Esophagus (tissue), 2 donors: ENCODE data around the gene BCL2L11. TPM values are rescaled to one million over a fixed set of nuclear protein-coding genes. Genes with fewer than 3 reads are reported as not detected.

ENCODE experiments used
- H3K27ac ChIP-seq, 2 donors: one replicate each; pipeline ENCODE4 v1.5.1; 2013; ENCODE audit warnings: low read depth in 2 of 2, mild to moderate bottlenecking in 2 of 2, inconsistent platforms in 1 of 2, low read length in 1 of 2, moderate library complexity in 1 of 2
- H3K27me3 ChIP-seq, 2 donors: one replicate each; pipeline ENCODE4 v1.6.1; 2013; ENCODE audit warnings: low read length in 2 of 2, control low read depth in 1 of 2, mild to moderate bottlenecking in 1 of 2; ENCODE audit not compliant: insufficient read depth in 2 of 2, control insufficient read depth in 1 of 2
- H3K36me3 ChIP-seq, 2 donors: one replicate each; pipeline ENCODE4 v1.6.1; 2013; ENCODE audit warnings: low read length in 1 of 2; ENCODE audit not compliant: control insufficient read depth in 2 of 2, insufficient read depth in 2 of 2
- H3K4me1 ChIP-seq, 2 donors: one replicate each; pipeline ENCODE4 v1.6.1; 2013; ENCODE audit warnings: low read length in 1 of 2; ENCODE audit not compliant: control insufficient read depth in 2 of 2, insufficient read depth in 2 of 2
- H3K4me3 ChIP-seq, 2 donors: one replicate each; pipeline ENCODE4 v1.5.1; 2013; ENCODE audit warnings: low read length in 2 of 2, mild to moderate bottlenecking in 2 of 2, low read depth in 1 of 2, moderate library complexity in 1 of 2
- H3K9me3 ChIP-seq, 2 donors: one replicate each; pipeline ENCODE4 v1.6.1; 2013; ENCODE audit warnings: mild to moderate bottlenecking in 2 of 2, low read depth in 1 of 2, low read length in 1 of 2, moderate library complexity in 1 of 2; ENCODE audit not compliant: control insufficient read depth in 2 of 2, insufficient read depth in 1 of 2
- WGBS, 2 donors: extraction: QIAGEN DNeasy Blood & Tissue Kit; methylation state at CpG; one replicate each; pipeline ENCODE4 v1.1.7; 2013; 5-methylcytosine and 5-hydroxymethylcytosine counted together
- polyA plus RNA-seq, 2 donors: library from polyadenylated mRNA; stranded (reverse); fragments of 200-250 nt; gene quantifications; one replicate each; pipeline ENCODE4 v1.2.3, GENCODE V29; 2013
- donor health status: healthy with polysubstance abuse.
- donor health status: Bipolar disorder and iron deficiency.

Gene BCL2L11
- polyA plus RNA-seq, 2 donors: 3.9 to 4.1 TPM

GRCh38 chr2:111162718-111163331 is 42.1 kb downstream of the BCL2L11 start:
- Histone ChIP-seq H3K9me3 (no peaks in the 10 kb centered on the region), H3K27me3 (no peaks in the 10 kb centered on the region), H3K4me1 (peaks cover 9 to 10% of the 10 kb centered on the region in 2 donors), H3K27ac (no peak overlapping the region), H3K36me3 (peaks cover 10 to 30% of the 10 kb centered on the region in 2 donors), H3K4me3 (no peak overlapping the region)
- WGBS, 2 donors: 46 to 61% methylated on average over 12 of the region's 12 CpGs

GRCh38 chr2:111164078-111164477 is 43.4 kb downstream of the BCL2L11 start:
- Histone ChIP-seq H3K4me3 (no peak overlapping the region), H3K36me3 (peaks cover 10 to 22% of the 10 kb centered on the region in 2 donors), H3K4me1 (peaks cover 11% of the 10 kb centered on the region in 2 donors), H3K27ac (no peak overlapping the region), H3K27me3 (no peaks in the 10 kb centered on the region), H3K9me3 (no peaks in the 10 kb centered on the region)
- 93 to 95% methylated on average over 12 of the region's 12 CpGs for WGBS, 2 donors

GRCh38 chr2:111165084-111165483 is 44.4 kb downstream of the BCL2L11 start:
- no peaks in the 10 kb centered on the region for H3K27me3 ChIP-seq
- H3K4me1 ChIP-seq: peaks cover 9 to 11% of the 10 kb centered on the region in 2 donors
- H3K27ac ChIP-seq: no peak overlapping the region
- 75 to 76% methylated on average over 7 of the region's 7 CpGs for WGBS, 2 donors
- H3K4me3 ChIP-seq: no peak overlapping the region
- no peaks in the 10 kb centered on the region for H3K9me3 ChIP-seq
- peaks cover 6 to 19% of the 10 kb centered on the region in 2 donors for H3K36me3 ChIP-seq

GRCh38 chr2:111166115-111166514 is 45.4 kb downstream of the BCL2L11 start:
- H3K27ac ChIP-seq: no peak overlapping the region
- no peaks in the 10 kb centered on the region for H3K9me3 ChIP-seq
- H3K4me1 ChIP-seq: peaks cover 8 to 9% of the 10 kb centered on the region in 2 donors
- H3K36me3 ChIP-seq: peaks cover 6 to 19% of the 10 kb centered on the region in 2 donors
- no peaks in the 10 kb centered on the region for H3K27me3 ChIP-seq
- WGBS, 2 donors: 88 to 94% methylated on average over 5 of the region's 5 CpGs
- no peak overlapping the region for H3K4me3 ChIP-seq

GRCh38 chr2:111167076-111167862 is 46.6 kb downstream of the BCL2L11 start:
- Histone ChIP-seq H3K4me1 (peaks cover 4 to 12% of the 10 kb centered on the region in 2 donors), H3K4me3 (no peak overlapping the region), H3K36me3 (peaks cover 6 to 19% of the 10 kb centered on the region in 2 donors), H3K9me3 (no peaks in the 10 kb centered on the region), H3K27me3 (no peaks in the 10 kb centered on the region), H3K27ac (no peak overlapping the region)
- WGBS, 2 donors: 84 to 88% methylated on average over 9 of the region's 9 CpGs

- H3K4me1 ChIP-seq: peaks cover 2 to 12% of the 10 kb centered on the region in 2 donors
- H3K9me3 ChIP-seq: no peaks in the 10 kb centered on the region
- no peak overlapping the region for H3K4me3 ChIP-seq
- no peaks in the 10 kb centered on the region for H3K27me3 ChIP-seq
- H3K36me3 ChIP-seq: peaks cover 6 to 19% of the 10 kb centered on the region in 2 donors
- WGBS, 2 donors: 92 to 93% methylated on average over 4 of the region's 4 CpGs
- H3K27ac ChIP-seq: no peak overlapping the region
Measured at GRCh38 chr2:111167863-111168162, 47.1 kb downstream of the BCL2L11 start.

- Histone ChIP-seq H3K36me3 (peaks cover 6 to 14% of the 10 kb centered on the region in 2 donors), H3K27me3 (no peaks in the 10 kb centered on the region), H3K4me1 (peaks cover 2 to 12% of the 10 kb centered on the region in 2 donors), H3K27ac (no peak overlapping the region), H3K9me3 (no peaks in the 10 kb centered on the region), H3K4me3 (no peak overlapping the region)
- WGBS, 2 donors: 21 to 27% methylated on average over 9 of the region's 9 CpGs
Measured at GRCh38 chr2:111168528-111169239, 48.0 kb downstream of the BCL2L11 start.

GRCh38 chr2:111169268-111169667 is 48.6 kb downstream of the BCL2L11 start:
- Histone ChIP-seq H3K27me3 (no peaks in the 10 kb centered on the region), H3K4me3 (no peak overlapping the region), H3K9me3 (no peaks in the 10 kb centered on the region), H3K4me1 (peaks cover 2 to 12% of the 10 kb centered on the region in 2 donors), H3K27ac (no peak overlapping the region), H3K36me3 (peaks cover 3 to 12% of the 10 kb centered on the region in 2 donors)
- WGBS, 2 donors: 58 to 59% methylated on average over 2 of the region's 2 CpGs

- no peak overlapping the region for H3K4me3 ChIP-seq
- WGBS, 2 donors: 88 to 91% methylated on average over 3 of the region's 3 CpGs
- H3K36me3 ChIP-seq: peaks cover 3 to 12% of the 10 kb centered on the region in 2 donors
- H3K27ac ChIP-seq: no peak overlapping the region
- peaks cover 2 to 14% of the 10 kb centered on the region in 2 donors for H3K4me1 ChIP-seq
- H3K27me3 ChIP-seq: no peaks in the 10 kb centered on the region
- no peaks in the 10 kb centered on the region for H3K9me3 ChIP-seq
Measured at GRCh38 chr2:111169924-111170323, 49.2 kb downstream of the BCL2L11 start.
